ENCODE measurements around the gene GOLGA6L4. TPM values are rescaled to one million over a fixed set of nuclear protein-coding genes. Genes with fewer than 3 reads are reported as not detected.
"Not testable (repeated sequence)": the region's sequence is repeated elsewhere in the genome, so short reads cannot be mapped to it uniquely, and the experiment has no call there.

Gene GOLGA6L4
- total and polyA plus RNA-seq, 9 of the 15 experiments (the other 6 are each of a cell fraction or from before 2014, with no cell fraction given), result 0.71 to 3.4 (median 2.3) TPM

- POLR2A ChIA-PET; intact Hi-C loops (cut with micrococcal nuclease): not testable (repeated sequence)
Observed at GRCh38 chr15:84196530-84197188, 38.9 kb upstream of the GOLGA6L4 start.

GRCh38 chr15:84199865-84200264 lies 35.7 kb upstream of the GOLGA6L4 start:
- H3K4me2 ChIP-seq (ENCODE audit: insufficient read depth, low read length); intact Hi-C loops (cut with micrococcal nuclease); H3K9me1 ChIP-seq (ENCODE audit: control insufficient read depth, insufficient read depth, low read length); H2AFZ ChIP-seq (ENCODE audit: low read depth, low read length); H3K4me3 ChIP-seq; H3K79me2 ChIP-seq (ENCODE audit: control insufficient read depth, insufficient read depth, low read length); BruUV-seq (replicated peaks); H3K27ac ChIP-seq (ENCODE audit: extremely low read depth, low read depth, low read length); H3K4me1 ChIP-seq (replicated peaks in 1 of 2; ENCODE audit: control insufficient read depth in 2 of 2, insufficient read depth in 2 of 2, low read length in 2 of 2); H3K9me3 ChIP-seq (replicated peaks; ENCODE audit: control insufficient read depth, insufficient read depth, low read depth, low read length); CTCF ChIA-PET (ENCODE audit: low intra/inter-chr PET ratio); FAIRE-seq; POLR2A ChIA-PET; H3K36me3 ChIP-seq (ENCODE audit: control insufficient read depth, insufficient read depth, low read length); H4K20me1 ChIP-seq (replicated peaks; ENCODE audit: control insufficient read depth, insufficient read depth, low read length); H3K27me3 ChIP-seq (ENCODE audit: control insufficient read depth in 2 of 2, insufficient read depth in 2 of 2, low read length in 2 of 2); H3K9ac ChIP-seq (ENCODE audit: insufficient read depth in 1 of 2, low read depth in 2 of 2, low read length in 2 of 2): not testable (repeated sequence)
- peak; percentile 42 for TF ChIP-seq POLR2G (IDR thresholded peaks at IDR 0.05; ENCODE audit: low read depth, low read length)
- DNase-seq (ENCODE audit: extremely low read depth in 1 of 4, low spot score in 3 of 4) (peak in 1 of 4 experiments; percentile 46), ATAC-seq (peak; percentile 98)
- in situ Hi-C loops (cut with MboI), result loop anchor here (5.0 to 25.0 kb wide), 3 partner anchors 362 to 1728 kb away; no protein-coding TSS in a partner anchor
- WGBS (ENCODE audit: insufficient coverage, low coverage, missing lambda C conversion rate), result no CpG with 5 or more reads among the region's 16 CpGs

More at GRCh38 chr15:84196530-84197188, 38.9 kb upstream of the GOLGA6L4 start:
- H3K79me2 ChIP-seq (ENCODE audit: control insufficient read depth, insufficient read depth, low read length); BruUV-seq (replicated peaks); H3K9me1 ChIP-seq (ENCODE audit: control insufficient read depth, insufficient read depth, low read length); H3K9ac ChIP-seq (ENCODE audit: insufficient read depth in 1 of 2, low read depth in 2 of 2, low read length in 2 of 2); H4K20me1 ChIP-seq (replicated peaks; ENCODE audit: control insufficient read depth, insufficient read depth, low read length); CTCF ChIA-PET (ENCODE audit: low intra/inter-chr PET ratio); H3K27me3 ChIP-seq (ENCODE audit: control insufficient read depth in 2 of 2, insufficient read depth in 2 of 2, low read length in 2 of 2); DNase-seq (ENCODE audit: extremely low read depth in 1 of 4, low spot score in 3 of 4); H3K36me3 ChIP-seq (ENCODE audit: control insufficient read depth, insufficient read depth, low read length); H2AFZ ChIP-seq (ENCODE audit: low read depth, low read length); H3K4me2 ChIP-seq (ENCODE audit: insufficient read depth, low read length); H3K9me3 ChIP-seq (replicated peaks; ENCODE audit: control insufficient read depth, insufficient read depth, low read depth, low read length); FAIRE-seq; H3K27ac ChIP-seq (ENCODE audit: extremely low read depth, low read depth, low read length); H3K4me3 ChIP-seq; ATAC-seq; H3K4me1 ChIP-seq (replicated peaks in 1 of 2; ENCODE audit: control insufficient read depth in 2 of 2, insufficient read depth in 2 of 2, low read length in 2 of 2): not testable (repeated sequence)
- in situ Hi-C loops (cut with MboI), result loop anchor here (25.0 kb wide), 1 partner anchor 366 kb away; no protein-coding TSS in a partner anchor
- WGBS (ENCODE audit: insufficient coverage, low coverage, missing lambda C conversion rate), result no CpG with 5 or more reads among the region's 14 CpGs
